Effector CD8-positive, alpha-beta T cell (primary cell): ENCODE measurements around the gene FBLN5.

Experiments used
- DNase-seq: peaks from one replicate; lab custom pipeline; 2025; lab: John Stamatoyannopoulos, UW

FBLN5 gene

DNA sequence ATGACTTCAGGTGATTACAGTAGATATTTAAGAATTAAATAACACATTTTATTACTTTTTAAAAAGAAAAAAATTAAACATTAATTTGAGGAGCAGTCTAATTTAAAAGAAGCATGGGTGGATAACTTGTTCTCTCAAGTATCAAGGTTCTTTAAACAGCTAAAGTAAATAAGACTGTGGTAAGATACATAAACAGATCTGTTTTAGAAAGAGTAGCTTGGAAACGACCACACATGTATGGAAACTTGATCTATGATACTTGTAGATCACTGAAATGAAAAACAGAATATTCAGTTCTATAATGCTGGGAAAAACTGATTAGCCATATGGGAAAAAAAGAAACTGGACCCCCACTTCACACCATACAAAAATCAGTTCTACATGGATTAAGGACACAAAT, 116.2 kb downstream of the FBLN5 start:
- no peak for DNase-seq

DNA sequence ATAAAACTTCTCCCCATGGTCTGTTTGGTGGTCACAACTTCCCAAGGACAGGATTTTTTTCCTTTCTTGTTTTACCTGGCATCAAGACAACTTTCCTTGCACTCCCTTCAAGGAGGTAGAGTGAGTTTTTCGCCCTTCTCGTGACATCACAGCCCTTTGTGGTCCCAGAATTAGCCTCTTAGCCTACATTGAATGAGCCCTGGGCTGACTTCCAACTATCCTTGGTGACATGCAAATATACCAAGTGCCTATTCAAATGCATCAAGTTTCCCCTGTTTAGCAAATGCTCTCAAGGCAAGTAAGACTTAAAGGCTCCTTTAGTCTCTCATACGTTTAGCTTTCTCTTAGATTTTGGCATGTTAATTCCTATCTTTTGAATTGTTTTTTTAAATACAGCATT, 116.7 kb downstream of the FBLN5 start:
- no peak for DNase-seq

- DNase-seq = no peak
Measured at GRCh38 chr14:91829511-91829910, 118.0 kb downstream of the FBLN5 start.

- no peak for DNase-seq
Measured at GRCh38 chr14:91827746-91828145, 119.7 kb downstream of the FBLN5 start.
